GM12801 (cell line): ENCODE results near the gene USP49.

ENCODE experiments used
- TF ChIP-seq, protein P1 (sequence below): IDR thresholded peaks from one replicate; pipeline ENCODE4 v1.5.1; 2011; ENCODE audit warnings: control low read depth; ENCODE audit not compliant: insufficient read length; ENCODE audit errors: extremely low read depth

The USP49 gene

DNA sequence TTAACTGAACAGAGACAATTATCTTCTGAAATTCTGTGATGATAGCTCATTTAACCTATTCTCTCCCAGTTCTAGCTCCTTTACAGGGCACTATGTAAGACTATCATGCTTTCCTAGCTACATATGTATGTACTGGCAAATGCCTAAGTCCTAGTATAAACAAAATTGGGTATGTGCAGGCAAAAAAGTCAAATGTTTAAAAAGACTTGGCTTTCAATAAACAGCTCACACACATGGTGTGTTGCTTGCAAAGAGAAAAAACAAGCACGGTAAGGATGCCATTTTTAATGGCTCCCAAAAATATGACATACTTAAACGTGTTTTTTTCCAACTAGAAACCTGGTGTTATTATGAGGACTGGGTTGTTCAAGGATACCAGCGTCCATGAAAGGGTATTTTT, 62.9 kb downstream of the USP49 start:
- TF ChIP-seq, protein P1, sequence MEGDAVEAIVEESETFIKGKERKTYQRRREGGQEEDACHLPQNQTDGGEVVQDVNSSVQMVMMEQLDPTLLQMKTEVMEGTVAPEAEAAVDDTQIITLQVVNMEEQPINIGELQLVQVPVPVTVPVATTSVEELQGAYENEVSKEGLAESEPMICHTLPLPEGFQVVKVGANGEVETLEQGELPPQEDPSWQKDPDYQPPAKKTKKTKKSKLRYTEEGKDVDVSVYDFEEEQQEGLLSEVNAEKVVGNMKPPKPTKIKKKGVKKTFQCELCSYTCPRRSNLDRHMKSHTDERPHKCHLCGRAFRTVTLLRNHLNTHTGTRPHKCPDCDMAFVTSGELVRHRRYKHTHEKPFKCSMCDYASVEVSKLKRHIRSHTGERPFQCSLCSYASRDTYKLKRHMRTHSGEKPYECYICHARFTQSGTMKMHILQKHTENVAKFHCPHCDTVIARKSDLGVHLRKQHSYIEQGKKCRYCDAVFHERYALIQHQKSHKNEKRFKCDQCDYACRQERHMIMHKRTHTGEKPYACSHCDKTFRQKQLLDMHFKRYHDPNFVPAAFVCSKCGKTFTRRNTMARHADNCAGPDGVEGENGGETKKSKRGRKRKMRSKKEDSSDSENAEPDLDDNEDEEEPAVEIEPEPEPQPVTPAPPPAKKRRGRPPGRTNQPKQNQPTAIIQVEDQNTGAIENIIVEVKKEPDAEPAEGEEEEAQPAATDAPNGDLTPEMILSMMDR = no peak

DNA sequence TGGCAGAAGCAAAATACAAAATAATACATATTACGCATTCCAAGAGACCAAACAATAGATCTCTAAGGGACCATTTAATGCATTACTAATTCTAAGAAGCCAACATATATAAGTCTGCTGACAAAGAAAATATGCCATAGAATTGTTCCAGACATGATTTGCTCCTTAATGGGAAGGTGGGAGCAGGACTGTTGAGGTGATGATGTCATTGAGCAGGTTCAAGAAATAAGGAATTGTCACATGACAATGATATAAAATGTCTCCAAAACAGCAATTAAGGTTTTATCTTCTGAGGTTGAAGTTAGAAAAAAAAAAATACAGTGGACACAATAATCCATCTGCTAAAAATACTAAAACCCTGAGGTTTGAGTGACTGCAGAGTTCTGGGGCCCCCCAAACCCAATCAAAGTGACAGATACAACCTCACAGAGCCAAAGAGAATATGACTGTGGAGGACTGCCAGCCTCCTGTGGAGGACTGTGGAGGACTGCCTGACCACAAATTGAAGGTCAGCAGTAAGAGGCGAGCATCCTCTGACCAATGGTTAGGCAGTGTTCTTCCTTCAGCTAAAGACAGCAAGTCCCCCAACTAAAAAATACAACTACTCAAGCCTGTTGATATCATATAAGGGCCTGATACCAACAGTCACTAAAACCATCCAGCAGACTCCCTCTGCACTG, 68.7 kb downstream of the USP49 start:
- TF ChIP-seq, protein P1 = no peak

DNA sequence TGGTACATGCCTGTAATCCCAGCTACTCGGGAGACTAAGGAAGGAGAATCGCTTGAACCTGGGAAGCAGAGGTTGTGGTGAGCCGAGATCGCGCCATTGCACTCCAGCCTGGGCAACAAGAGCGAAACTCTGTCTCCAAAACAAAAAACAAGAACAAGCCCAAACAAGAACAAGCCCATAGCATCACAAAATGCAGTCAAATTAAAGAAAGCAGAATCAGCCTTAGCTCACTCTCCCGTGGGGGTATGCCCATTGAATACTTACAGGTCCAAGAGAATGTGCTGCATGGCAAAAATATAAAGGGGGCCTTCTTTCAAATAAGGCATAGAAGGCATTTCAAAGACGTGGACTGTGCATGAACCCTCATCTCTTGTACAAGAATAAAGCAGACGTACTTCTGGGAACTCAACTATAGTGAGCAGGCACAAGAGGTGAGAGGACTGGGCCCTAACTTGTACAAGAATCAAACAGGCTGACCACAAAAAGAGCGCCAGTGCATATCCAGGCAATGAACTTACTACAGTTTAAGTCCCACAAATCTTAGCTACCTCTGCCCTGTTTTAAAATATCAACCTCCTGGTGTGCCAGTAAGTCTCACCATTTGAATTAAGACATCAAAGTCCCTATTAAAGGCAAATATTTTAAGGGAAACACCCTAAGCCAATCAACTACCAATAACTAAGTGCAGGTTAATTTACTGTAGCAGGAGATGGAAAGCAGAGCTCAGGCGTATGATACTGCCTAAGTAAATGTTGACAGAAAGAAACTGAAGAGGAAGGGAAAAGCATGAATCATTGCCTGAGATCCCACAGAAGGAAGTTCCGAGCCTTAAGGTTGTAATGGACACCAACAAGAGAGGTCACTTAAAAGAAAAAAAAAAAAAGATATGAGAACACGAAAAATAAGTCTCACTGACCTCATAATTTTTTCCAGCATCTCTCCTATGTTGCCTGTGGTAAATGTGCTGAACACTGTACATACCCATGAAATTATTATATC, 70.3 kb downstream of the USP49 start:
- TF ChIP-seq, protein P1 = no peak

DNA sequence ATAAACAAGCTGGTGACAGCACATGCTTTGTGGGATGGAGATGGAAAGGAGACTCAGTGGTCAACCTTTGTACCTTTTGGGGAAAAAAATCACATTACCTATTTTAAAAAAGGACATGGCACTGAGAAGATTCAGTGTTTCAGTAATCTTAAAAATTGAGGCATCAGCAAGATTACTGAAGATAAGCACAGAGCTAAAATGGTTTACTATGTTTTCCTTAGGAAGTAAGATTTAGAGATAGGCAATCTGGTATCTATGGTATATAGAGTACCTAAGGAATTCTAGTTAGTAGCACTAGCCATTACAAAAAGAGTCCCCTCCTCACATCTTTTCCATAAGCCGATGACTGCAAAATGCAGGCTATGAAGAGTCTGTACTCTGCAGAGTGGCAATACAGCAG, 72.0 kb downstream of the USP49 start:
- TF ChIP-seq, protein P1 = no peak

DNA sequence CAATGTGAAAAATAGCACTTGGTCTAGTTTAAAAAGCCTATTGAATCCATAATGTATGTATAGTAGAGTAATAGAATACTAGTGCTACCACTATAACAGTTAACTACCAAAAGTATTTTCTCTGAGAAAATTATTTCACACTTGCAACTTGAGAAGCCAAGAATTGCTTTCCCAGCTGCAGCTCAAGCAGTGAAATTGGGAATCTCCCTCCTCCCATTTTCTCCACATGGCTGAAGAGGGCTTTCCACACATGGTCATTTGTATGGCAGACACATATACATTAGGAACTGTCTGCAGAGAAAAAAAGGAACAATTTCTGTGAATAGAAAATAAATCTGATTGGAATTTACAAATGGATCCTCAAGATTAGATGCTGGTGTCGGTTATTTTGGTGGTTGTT, 73.2 kb downstream of the USP49 start:
- TF ChIP-seq, protein P1 = no peak

DNA sequence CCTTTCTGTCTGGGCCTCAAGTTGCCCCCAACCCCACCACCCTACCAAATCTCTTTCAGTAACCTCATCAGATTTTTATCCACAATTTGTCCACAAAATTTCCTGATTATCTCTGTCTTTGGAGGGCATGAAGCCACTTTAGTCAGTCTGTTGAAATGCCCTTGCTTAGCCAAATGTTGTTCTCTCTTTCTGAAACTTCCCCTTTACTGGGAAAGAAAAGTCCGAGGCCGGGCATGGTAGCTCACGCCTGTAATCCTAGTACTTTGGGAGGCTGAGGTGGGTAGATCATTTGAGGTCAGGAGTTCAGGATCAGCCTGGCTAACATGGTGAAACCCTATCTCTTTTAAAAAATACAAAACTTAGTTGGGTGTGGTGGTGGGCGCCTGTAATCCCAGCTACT, 73.9 kb downstream of the USP49 start:
- TF ChIP-seq, protein P1 = no peak

DNA sequence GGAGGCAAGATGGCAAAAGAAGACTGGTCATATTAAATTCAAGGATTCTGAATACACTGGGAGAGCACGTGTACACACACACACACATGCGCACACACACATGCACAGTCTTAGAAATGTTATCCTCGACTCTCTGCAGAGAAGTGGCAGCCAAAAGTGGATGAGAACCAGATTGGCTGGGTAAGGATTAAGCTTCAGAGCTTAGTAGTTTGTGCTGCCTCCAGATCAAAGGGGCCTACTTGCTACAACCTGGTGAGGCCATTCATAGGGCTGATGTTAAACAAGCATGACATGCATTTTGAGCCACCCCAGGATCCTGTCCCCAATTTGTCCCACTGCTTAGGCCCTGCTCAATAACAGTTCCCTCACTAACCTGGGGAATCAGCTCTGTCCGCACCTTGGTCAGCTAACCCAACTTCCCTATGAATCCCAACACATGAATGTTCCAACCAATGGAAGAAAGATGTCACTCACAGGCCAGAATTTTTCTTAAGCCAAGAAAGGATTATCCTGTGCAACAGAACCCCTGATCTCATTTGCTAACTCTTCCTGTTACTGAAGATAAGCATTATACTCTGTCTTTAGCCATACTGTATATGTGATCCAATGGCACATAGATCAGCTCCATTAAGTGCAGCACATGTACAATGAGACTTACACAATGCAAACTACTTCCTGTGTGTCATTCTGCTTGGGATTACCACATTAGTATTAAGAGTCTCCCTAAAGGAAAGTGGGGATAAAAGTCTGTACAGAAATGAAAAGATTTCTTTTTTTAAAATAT, 76.7 kb downstream of the USP49 start:
- TF ChIP-seq, protein P1 = no peak
